Right cardiac atrium (tissue), 5 donors: ENCODE data around the gene KRT13. TPM values are rescaled to one million over a fixed set of nuclear protein-coding genes. Genes with fewer than 3 reads are reported as not detected.

Source experiments
- ATAC-seq, 2 donors: fragments of 200-7000 bp; cut with Tn5 transposase; one replicate each; pipeline versions ENCODE4 v1.8.0 to v1.9.1; 2020; ENCODE audit warnings: moderate library complexity in 2 of 2, mild to moderate bottlenecking in 1 of 2
- DNase-seq, 3 donors: peaks; one replicate each; pipeline ENCODE4 v3.0.0-alpha.2; 2020
- H3K27ac ChIP-seq: one replicate; pipeline ENCODE4 v1.5.1; 2013; ENCODE audit warnings: mild to moderate bottlenecking, low read length, control low read depth, moderate library complexity
- H3K27me3 ChIP-seq: one replicate; pipeline ENCODE4 v1.6.1; 2013; ENCODE audit not compliant: control insufficient read depth, insufficient read depth
- H3K4me1 ChIP-seq: one replicate; pipeline ENCODE4 v1.6.1; 2013; ENCODE audit warnings: low read length; ENCODE audit not compliant: control insufficient read depth, insufficient read depth
- H3K4me3 ChIP-seq: one replicate; pipeline ENCODE4 v1.5.1; 2013; ENCODE audit warnings: low read length, control low read depth
- H3K9me3 ChIP-seq: one replicate; pipeline ENCODE4 v1.6.1; 2013; ENCODE audit warnings: low read length; ENCODE audit not compliant: control insufficient read depth
- WGBS: extraction: QIAGEN DNeasy Blood & Tissue Kit; methylation state at CpG from one replicate; pipeline ENCODE4 v1.1.7; 2013; 5-methylcytosine and 5-hydroxymethylcytosine counted together
- intact Hi-C, 4 donors: fragments of 100-400 bp; cut with DNase I; formaldehyde crosslinking; loops; one replicate each; pipeline versions ENCODE4 v1.11.0 to v1.14.0; 2022 to 2023
- polyA plus RNA-seq: library from polyadenylated mRNA; stranded (reverse); fragments of 200-250 nt; gene quantifications from one replicate; pipeline ENCODE4 v1.2.3, GENCODE V29; 2013
- total RNA-seq, 4 donors: library from RNA; stranded (reverse); fragmentation: NEBNext Ultra II Directional; extraction: Animal tissue kit (Norgen Biotek cat#: 25700); gene quantifications; one replicate each; pipeline ENCODE4 v1.2.1, GENCODE V29; 2021
- donor health status: healthy with polysubstance abuse.
- donor health status: DM: no; HTN: yes; CAD: no.
- donor health status: DM: no; HTN: no; CAD: no.
- donor health status: DM: no; HTN: yes; CAD: no; lungs with severe emphysema.
- donor health status: DM: yes; HTN: yes; CAD: no.

Gene KRT13
- total and polyA plus RNA-seq, 5 donors: 2.1 TPM; not detected in 4

- intact Hi-C loops: no loop called here
- Histone ChIP-seq H3K27ac (no peak overlapping the region), H3K9me3 (no peaks in the 10 kb centered on the region), H3K4me3 (no peak overlapping the region), H3K27me3 (no peaks in the 10 kb centered on the region), H3K4me1 (peaks cover 3% of the 10 kb centered on the region)
- WGBS: 68% methylated on average over 10 of the region's 10 CpGs
- no peak for ATAC-seq
- no peak for DNase-seq
Observed at GRCh38 chr17:41490000-41490990, 15.1 kb downstream of the KRT13 start.

GRCh38 chr17:41489531-41489930, 15.9 kb downstream of the KRT13 start, which contains the start of gene KRT36:
KRT36 (minus strand) TSS chr17:41489910; CDS start chr17:41489864, 46 bp downstream.
- 95% methylated on average over 12 of the region's 12 CpGs for WGBS
- intact Hi-C loops: no loop called here
- Histone ChIP-seq H3K4me3 (no peak within 1 kb of the TSS), H3K4me1 (peaks cover 3% of the 10 kb centered on the region), H3K9me3 (no peaks in the 10 kb centered on the region), H3K27ac (no peak within 1 kb of the TSS), H3K27me3 (no peaks in the 10 kb centered on the region)
- no peak for DNase-seq
- ATAC-seq: no peak

- no peak for ATAC-seq
- intact Hi-C loops: no loop called here
- DNase-seq: peak in 1 of 3 donors; percentile 53
Observed at GRCh38 chr17:41486809-41487530, 18.4 kb downstream of the KRT13 start.

GRCh38 chr17:41486316-41486715, 19.1 kb downstream of the KRT13 start:
- no peaks in the 10 kb centered on the region for H3K27me3 ChIP-seq
- intact Hi-C loops: no loop called here
- no peak overlapping the region for H3K27ac ChIP-seq
- H3K4me3 ChIP-seq: no peak overlapping the region
- no peaks in the 10 kb centered on the region for H3K4me1 ChIP-seq
- ATAC-seq (no peak), DNase-seq (no peak)
- WGBS: 93% methylated on average over 13 of the region's 13 CpGs
- H3K9me3 ChIP-seq: no peaks in the 10 kb centered on the region

More at GRCh38 chr17:41486809-41487530, 18.4 kb downstream of the KRT13 start:
- 61% methylated on average over 29 of the region's 29 CpGs for WGBS
- H3K27me3 ChIP-seq: no peaks in the 10 kb centered on the region
- H3K4me3 ChIP-seq: no peak overlapping the region
- H3K9me3 ChIP-seq: no peaks in the 10 kb centered on the region
- no peak overlapping the region for H3K27ac ChIP-seq
- no peaks in the 10 kb centered on the region for H3K4me1 ChIP-seq

- Histone ChIP-seq H3K4me3 (no peak overlapping the region), H3K27ac (no peak overlapping the region), H3K27me3 (no peaks in the 10 kb centered on the region), H3K4me1 (no peaks in the 10 kb centered on the region), H3K9me3 (no peaks in the 10 kb centered on the region)
- intact Hi-C loops: no loop called here
- no peak for ATAC-seq
- WGBS: 80% methylated on average over 8 of the region's 8 CpGs
- no peak for DNase-seq
Observed at GRCh38 chr17:41484920-41485904, 20.2 kb downstream of the KRT13 start.

- intact Hi-C loops: no loop called here
- DNase-seq: no peak
Observed at GRCh38 chr17:41483991-41484826, 21.2 kb downstream of the KRT13 start.

GRCh38 chr17:41483531-41483930, 21.9 kb downstream of the KRT13 start:
- ATAC-seq (no peak), DNase-seq (no peak)
- Histone ChIP-seq H3K27ac (no peak overlapping the region), H3K9me3 (no peaks in the 10 kb centered on the region), H3K27me3 (no peaks in the 10 kb centered on the region), H3K4me3 (no peak overlapping the region), H3K4me1 (no peaks in the 10 kb centered on the region)
- WGBS: 46% methylated on average over 9 of the region's 9 CpGs
- intact Hi-C loops: no loop called here

More at GRCh38 chr17:41483991-41484826, 21.2 kb downstream of the KRT13 start:
- Histone ChIP-seq H3K27me3 (no peaks in the 10 kb centered on the region), H3K4me1 (no peaks in the 10 kb centered on the region), H3K9me3 (no peaks in the 10 kb centered on the region), H3K4me3 (no peak overlapping the region), H3K27ac (no peak overlapping the region)
- 56% methylated on average over 7 of the region's 7 CpGs for WGBS
- ATAC-seq: no peak

GRCh38 chr17:41481036-41481435, 24.4 kb downstream of the KRT13 start, which contains the start of gene KRT35:
KRT35 (minus strand) TSS chr17:41481151; CDS start chr17:41481097, 54 bp downstream.
- Histone ChIP-seq H3K9me3 (no peaks in the 10 kb centered on the region), H3K27ac (no peak within 1 kb of the TSS), H3K27me3 (no peaks in the 10 kb centered on the region), H3K4me3 (no peak within 1 kb of the TSS), H3K4me1 (no peaks in the 10 kb centered on the region)
- intact Hi-C loops: no loop called here
- 95% methylated on average over 2 of the region's 2 CpGs for WGBS
- no peak for DNase-seq
- ATAC-seq: no peak

- H3K4me3 ChIP-seq: no peak overlapping the region
- intact Hi-C loops: no loop called here
- H3K27ac ChIP-seq: no peak overlapping the region
- no peaks in the 10 kb centered on the region for H3K4me1 ChIP-seq
- H3K9me3 ChIP-seq: no peaks in the 10 kb centered on the region
- no peak for DNase-seq
- no peaks in the 10 kb centered on the region for H3K27me3 ChIP-seq
- ATAC-seq: no peak
- WGBS: 95% methylated on average over 10 of the region's 10 CpGs
Observed at GRCh38 chr17:41480581-41480980, 24.8 kb downstream of the KRT13 start.

- intact Hi-C loops: no loop called here
- no peak for DNase-seq
- Histone ChIP-seq H3K27me3 (no peaks in the 10 kb centered on the region), H3K9me3 (no peaks in the 10 kb centered on the region), H3K4me1 (no peaks in the 10 kb centered on the region), H3K27ac (no peak overlapping the region), H3K4me3 (no peak overlapping the region)
- no peak for ATAC-seq
- 59% methylated on average over 2 of the region's 2 CpGs for WGBS
Observed at GRCh38 chr17:41480136-41480535, 25.3 kb downstream of the KRT13 start.
